BLaER1 (cell line): ENCODE data around the gene KREMEN1.

ENCODE experiments used
- H3K27ac ChIP-seq: shearing (Covaris generic); formaldehyde crosslinking; 2 replicates; pipeline ENCODE4 v1.8.1; 2022
- H3K27me3 ChIP-seq: shearing (Covaris generic); formaldehyde crosslinking; 2 replicates; pipeline ENCODE4 v1.8.1; 2022
- H3K36me3 ChIP-seq: shearing (Covaris generic); formaldehyde crosslinking; 2 replicates; pipeline ENCODE4 v1.8.1; 2022
- H3K4me1 ChIP-seq: shearing (Covaris generic); formaldehyde crosslinking; 2 replicates; pipeline ENCODE4 v1.8.1; 2022
- H3K4me2 ChIP-seq: shearing (Covaris generic); formaldehyde crosslinking; 2 replicates; pipeline ENCODE4 v1.8.1; 2022
- H3K4me3 ChIP-seq: shearing (Covaris generic); formaldehyde crosslinking; 2 replicates; pipeline ENCODE4 v1.8.1; 2022
- H3K9ac ChIP-seq: shearing (Covaris generic); formaldehyde crosslinking; 2 replicates; pipeline ENCODE4 v1.8.1; 2022
- H3K9me3 ChIP-seq: shearing (Covaris generic); formaldehyde crosslinking; 2 replicates; pipeline ENCODE4 v1.8.1; 2022
- H4K20me1 ChIP-seq: shearing (Covaris generic); formaldehyde crosslinking; 2 replicates; pipeline ENCODE4 v1.8.1; 2022
- Cebpa-rat ChIP-seq: shearing (Covaris generic); IDR thresholded peaks from 2 replicates; pipeline ENCODE4 v1.8.1; 2022

Gene KREMEN1

GRCh38 chr22:29208879-29209623 lies 136.2 kb downstream of the KREMEN1 start:
- Histone ChIP-seq H3K27me3 (peaks cover 96% of the 10 kb centered on the region), H3K4me1 (peaks cover 44% of the 10 kb centered on the region), H3K9me3 (no peaks in the 10 kb centered on the region), H4K20me1 (peaks cover 81% of the 10 kb centered on the region), H3K4me3 (no peak overlapping the region), H3K4me2 (peak overlapping the region; percentile 82), H3K9ac (no peak overlapping the region), H3K36me3 (no peaks in the 10 kb centered on the region), H3K27ac (no peak overlapping the region)
- no peak for TF ChIP-seq Cebpa-rat

GRCh38 chr22:29209624-29209929 lies 136.7 kb downstream of the KREMEN1 start:
- Histone ChIP-seq H3K36me3 (no peaks in the 10 kb centered on the region), H3K4me3 (no peak overlapping the region), H3K4me2 (peak overlapping the region; percentile 82), H3K9ac (no peak overlapping the region), H4K20me1 (peaks cover 81% of the 10 kb centered on the region), H3K4me1 (peaks cover 39% of the 10 kb centered on the region), H3K27ac (no peak overlapping the region), H3K9me3 (no peaks in the 10 kb centered on the region), H3K27me3 (peaks cover 96% of the 10 kb centered on the region)
- TF ChIP-seq Cebpa-rat: no peak

GRCh38 chr22:29211066-29211465 lies 138.2 kb downstream of the KREMEN1 start:
- Histone ChIP-seq H3K4me3 (no peak overlapping the region), H4K20me1 (peaks cover 77% of the 10 kb centered on the region), H3K4me2 (no peak overlapping the region), H3K36me3 (no peaks in the 10 kb centered on the region), H3K4me1 (peaks cover 25% of the 10 kb centered on the region), H3K9ac (no peak overlapping the region), H3K9me3 (no peaks in the 10 kb centered on the region), H3K27ac (no peak overlapping the region), H3K27me3 (peaks cover 91% of the 10 kb centered on the region)
- no peak for TF ChIP-seq Cebpa-rat

GRCh38 chr22:29211466-29211865 lies 138.6 kb downstream of the KREMEN1 start:
- Histone ChIP-seq H3K4me1 (peaks cover 21% of the 10 kb centered on the region), H3K36me3 (no peaks in the 10 kb centered on the region), H3K27ac (no peak overlapping the region), H4K20me1 (peaks cover 77% of the 10 kb centered on the region), H3K27me3 (peaks cover 87% of the 10 kb centered on the region), H3K9me3 (no peaks in the 10 kb centered on the region), H3K9ac (no peak overlapping the region), H3K4me2 (no peak overlapping the region), H3K4me3 (no peak overlapping the region)
- TF ChIP-seq Cebpa-rat: no peak

- Histone ChIP-seq H3K4me1 (peaks cover 20% of the 10 kb centered on the region), H3K9ac (no peak overlapping the region), H3K36me3 (no peaks in the 10 kb centered on the region), H4K20me1 (peaks cover 76% of the 10 kb centered on the region), H3K4me2 (no peak overlapping the region), H3K4me3 (no peak overlapping the region), H3K27me3 (peaks cover 78% of the 10 kb centered on the region), H3K27ac (no peak overlapping the region), H3K9me3 (no peaks in the 10 kb centered on the region)
- no peak for TF ChIP-seq Cebpa-rat
Measured at GRCh38 chr22:29212743-29213142, 139.9 kb downstream of the KREMEN1 start.

- peaks cover 74% of the 10 kb centered on the region for H4K20me1 ChIP-seq
- H3K4me2 ChIP-seq: no peak overlapping the region
- H3K4me3 ChIP-seq: no peak overlapping the region
Measured at GRCh38 chr22:29213493-29213892, 140.7 kb downstream of the KREMEN1 start.

GRCh38 chr22:29214232-29214631 lies 141.4 kb downstream of the KREMEN1 start:
- TF ChIP-seq Cebpa-rat: no peak
- H3K4me3 ChIP-seq: no peak overlapping the region
- H3K27ac ChIP-seq: no peak overlapping the region
- no peak overlapping the region for H3K9ac ChIP-seq
- H3K9me3 ChIP-seq: no peaks in the 10 kb centered on the region
- H3K27me3 ChIP-seq: peaks cover 63% of the 10 kb centered on the region
- H3K4me1 ChIP-seq: peaks cover 5% of the 10 kb centered on the region
- no peak overlapping the region for H3K4me2 ChIP-seq
- no peaks in the 10 kb centered on the region for H3K36me3 ChIP-seq
- peaks cover 74% of the 10 kb centered on the region for H4K20me1 ChIP-seq

More at GRCh38 chr22:29213493-29213892, 140.7 kb downstream of the KREMEN1 start:
- Histone ChIP-seq H3K27me3 (peaks cover 70% of the 10 kb centered on the region), H3K9ac (no peak overlapping the region), H3K9me3 (no peaks in the 10 kb centered on the region), H3K4me1 (peaks cover 13% of the 10 kb centered on the region), H3K36me3 (no peaks in the 10 kb centered on the region), H3K27ac (no peak overlapping the region)
- no peak for TF ChIP-seq Cebpa-rat

GRCh38 chr22:29215012-29215860 lies 142.4 kb downstream of the KREMEN1 start:
- H3K36me3 ChIP-seq: no peaks in the 10 kb centered on the region
- H4K20me1 ChIP-seq: peaks cover 65% of the 10 kb centered on the region; the same call in 1 of the 2 replicates
- H3K9me3 ChIP-seq: no peaks in the 10 kb centered on the region
- no peak overlapping the region for H3K4me3 ChIP-seq
- H3K27ac ChIP-seq: no peak overlapping the region
- H3K4me2 ChIP-seq: no peak overlapping the region
- H3K4me1 ChIP-seq: no peaks in the 10 kb centered on the region
- H3K27me3 ChIP-seq: peaks cover 53% of the 10 kb centered on the region
- H3K9ac ChIP-seq: no peak overlapping the region
- no peak for TF ChIP-seq Cebpa-rat

- Histone ChIP-seq H3K4me2 (no peak overlapping the region), H3K4me1 (no peaks in the 10 kb centered on the region), H3K27me3 (peaks cover 43% of the 10 kb centered on the region), H3K9me3 (no peaks in the 10 kb centered on the region), H3K9ac (no peak overlapping the region), H3K4me3 (no peak overlapping the region), H4K20me1 (peaks cover 56% of the 10 kb centered on the region; the same call in 1 of the 2 replicates), H3K36me3 (no peaks in the 10 kb centered on the region), H3K27ac (no peak overlapping the region)
- TF ChIP-seq Cebpa-rat: no peak
Measured at GRCh38 chr22:29216011-29216872, 143.4 kb downstream of the KREMEN1 start.
